Measurements from ENCODE around the gene FHIT.
"Not testable (repeated sequence)": the region's sequence is repeated elsewhere in the genome, so short reads cannot be mapped to it uniquely, and the experiment has no call there.

The FHIT gene

GRCh38 chr3:60697132-60697531 lies 554.1 kb downstream of the FHIT start:
- H3K4me3 ChIP-seq (ENCODE audit: low read depth, low read length) = no peak overlapping the region
- no peak for TF ChIP-seq CTCF (IDR thresholded peaks at IDR 0.05; ENCODE audit: borderline replicate concordance, insufficient read depth, low read depth, low read length)

- no peak for TF ChIP-seq CTCF (IDR thresholded peaks at IDR 0.05; ENCODE audit: borderline replicate concordance, insufficient read depth, low read depth, low read length)
- H3K4me3 ChIP-seq (ENCODE audit: low read depth, low read length) = no peak overlapping the region
Measured at GRCh38 chr3:60696428-60697125, 554.7 kb downstream of the FHIT start.

- TF ChIP-seq CTCF (IDR thresholded peaks at IDR 0.05; ENCODE audit: borderline replicate concordance, insufficient read depth, low read depth, low read length) = no peak
Measured at GRCh38 chr3:60675424-60675823, 575.8 kb downstream of the FHIT start.

GRCh38 chr3:60674870-60675269 lies 576.4 kb downstream of the FHIT start:
- no peak for TF ChIP-seq CTCF (IDR thresholded peaks at IDR 0.05; ENCODE audit: borderline replicate concordance, insufficient read depth, low read depth, low read length)
- no peak overlapping the region for H3K4me3 ChIP-seq (ENCODE audit: low read depth, low read length)

More at GRCh38 chr3:60675424-60675823, 575.8 kb downstream of the FHIT start:
- no peak overlapping the region for H3K4me3 ChIP-seq (ENCODE audit: low read depth, low read length)

GRCh38 chr3:60673123-60673522 lies 578.1 kb downstream of the FHIT start:
- no peak overlapping the region for H3K4me3 ChIP-seq (ENCODE audit: low read depth, low read length)
- TF ChIP-seq CTCF (IDR thresholded peaks at IDR 0.05; ENCODE audit: borderline replicate concordance, insufficient read depth, low read depth, low read length) = no peak

- H3K4me3 ChIP-seq (ENCODE audit: low read depth, low read length) = not testable (repeated sequence)
Measured at GRCh38 chr3:60672337-60672736, 578.9 kb downstream of the FHIT start.

- H3K4me3 ChIP-seq (ENCODE audit: low read depth, low read length) = no peak overlapping the region
- no peak for TF ChIP-seq CTCF (IDR thresholded peaks at IDR 0.05; ENCODE audit: borderline replicate concordance, insufficient read depth, low read depth, low read length)
Measured at GRCh38 chr3:60669636-60670035, 581.6 kb downstream of the FHIT start.
